Neural cell (in vitro differentiated cells): Measurements from ENCODE around the gene LRRC2.

Source experiments
- CTCF ChIP-seq: fragments of 450-650 bp; IDR thresholded peaks from 2 replicates; pipeline ENCODE4 v1.5.1; 2014; ENCODE audit warnings: antibody characterized with exemption, mild to moderate bottlenecking, moderate library complexity; ENCODE audit not compliant: poor library complexity, severe bottlenecking
- EP300 ChIP-seq: fragments of 450-650 bp; conservative IDR thresholded peaks from 2 replicates; pipeline ENCODE4 v1.6.1; 2014; ENCODE audit warnings: antibody characterized with exemption, mild to moderate bottlenecking, moderate library complexity; ENCODE audit not compliant: poor library complexity, severe bottlenecking
- EZH2 ChIP-seq: fragments of 200-600, 300-800 bp; shearing (Covaris generic), sonication (generic); IDR thresholded peaks from 2 replicates; pipeline ENCODE4 v1.6.1; 2014; ENCODE audit warnings: antibody characterized with exemption, low read length, borderline replicate concordance, mild to moderate bottlenecking; ENCODE audit not compliant: insufficient read depth, poor library complexity, severe bottlenecking
- RAD21 ChIP-seq: fragments of 450-650 bp; conservative IDR thresholded peaks from 2 replicates; pipeline ENCODE4 v1.6.1; 2014; ENCODE audit warnings: antibody characterized with exemption, mild to moderate bottlenecking, moderate library complexity
- TAF1 ChIP-seq: IDR thresholded peaks from 2 replicates; pipeline ENCODE4 v1.6.1; 2012; ENCODE audit warnings: low read depth

- TF ChIP-seq EP300 (no peak), CTCF (no peak), TAF1 (no peak), RAD21 (no peak), EZH2 (no peak)
These were observed 42.1 kb downstream of the LRRC2 start for GRCh38 chr3:46524008-46524407.
